NCI-H146 treated with DMSO at 0.1 percent for 48 hours (cell line): Measurements from ENCODE around the gene HIP1.
A peak's percentile ranks its signal among the peaks of the same experiment; 100 is the strongest.
"Not testable (repeated sequence)": the region's sequence is repeated elsewhere in the genome, so short reads cannot be mapped to it uniquely, and the experiment has no call there.

ENCODE experiments used
- DNase-seq: peaks from one replicate; lab custom pipeline; 2025; ENCODE audit not compliant: unreplicated experiment; lab: John Stamatoyannopoulos, UW

The HIP1 gene

DNA sequence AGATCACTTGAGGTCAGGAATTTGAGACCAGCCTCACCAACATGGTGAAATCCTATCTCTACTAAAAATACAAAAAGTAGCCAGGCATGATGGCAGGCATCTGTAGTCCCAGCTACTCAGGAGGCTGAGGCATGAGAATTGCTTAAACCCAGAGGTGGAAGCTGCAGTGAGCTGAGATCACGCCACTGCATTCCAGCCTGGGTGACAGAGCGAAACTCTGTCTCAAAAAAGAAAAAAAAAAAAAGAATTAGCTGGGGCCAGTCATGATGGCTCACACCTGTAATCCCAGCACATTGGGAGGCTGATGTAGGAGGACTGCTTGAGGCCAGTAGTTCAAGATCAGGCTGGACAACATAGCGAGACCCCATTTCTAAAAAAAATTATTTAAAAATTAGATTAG is 21.0 kb downstream of the HIP1 start:
- DNase-seq = not testable (repeated sequence)

DNA sequence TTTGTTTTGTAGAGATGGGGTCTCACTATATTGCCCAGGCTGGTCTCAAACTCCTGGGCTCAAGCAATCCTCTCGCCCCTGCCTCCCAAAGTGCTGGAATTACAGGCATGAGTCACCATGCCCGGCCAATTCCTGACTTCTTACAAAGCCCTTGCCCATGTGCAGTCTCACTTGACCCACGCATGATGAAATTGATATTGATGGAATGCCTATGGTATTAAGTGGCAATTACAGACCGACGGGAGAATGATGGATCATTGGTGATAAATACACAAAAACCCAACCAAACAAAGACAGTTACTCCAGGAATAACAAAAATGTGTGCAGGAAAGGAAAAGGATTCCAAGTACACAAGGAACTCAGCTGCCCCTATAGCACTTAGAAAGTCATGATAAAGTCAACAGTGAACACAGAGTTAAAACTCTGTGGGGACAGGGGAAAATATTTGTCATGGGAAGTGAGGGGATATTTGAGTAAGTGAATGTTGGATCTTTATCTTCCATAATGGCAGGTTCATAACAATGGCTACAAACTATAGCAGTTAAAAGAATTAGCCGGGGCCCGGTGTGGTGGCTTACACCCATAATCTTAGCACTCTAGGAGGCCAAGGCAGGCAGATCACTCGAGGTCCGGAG is 21.6 kb downstream of the HIP1 start:
- no peak for DNase-seq

DNA sequence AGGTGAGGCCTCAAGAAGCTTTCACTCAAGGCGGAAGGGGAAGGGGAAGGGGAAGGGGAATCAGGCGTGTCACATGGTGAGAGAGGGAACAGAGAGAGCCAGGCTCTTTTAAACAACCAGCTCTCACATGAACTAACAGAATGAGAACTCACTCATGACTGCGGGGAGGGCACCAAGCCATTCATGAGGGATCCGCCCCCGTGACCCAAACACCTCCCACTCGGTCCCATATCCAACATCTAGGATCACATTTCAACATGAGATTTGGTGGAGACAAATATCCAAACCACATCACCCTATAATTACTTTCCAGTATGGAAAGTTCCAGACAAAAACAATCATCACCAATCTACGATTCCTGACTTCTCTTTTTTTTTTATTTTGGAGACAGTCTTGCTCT is 22.9 kb downstream of the HIP1 start:
- DNase-seq = no peak

DNA sequence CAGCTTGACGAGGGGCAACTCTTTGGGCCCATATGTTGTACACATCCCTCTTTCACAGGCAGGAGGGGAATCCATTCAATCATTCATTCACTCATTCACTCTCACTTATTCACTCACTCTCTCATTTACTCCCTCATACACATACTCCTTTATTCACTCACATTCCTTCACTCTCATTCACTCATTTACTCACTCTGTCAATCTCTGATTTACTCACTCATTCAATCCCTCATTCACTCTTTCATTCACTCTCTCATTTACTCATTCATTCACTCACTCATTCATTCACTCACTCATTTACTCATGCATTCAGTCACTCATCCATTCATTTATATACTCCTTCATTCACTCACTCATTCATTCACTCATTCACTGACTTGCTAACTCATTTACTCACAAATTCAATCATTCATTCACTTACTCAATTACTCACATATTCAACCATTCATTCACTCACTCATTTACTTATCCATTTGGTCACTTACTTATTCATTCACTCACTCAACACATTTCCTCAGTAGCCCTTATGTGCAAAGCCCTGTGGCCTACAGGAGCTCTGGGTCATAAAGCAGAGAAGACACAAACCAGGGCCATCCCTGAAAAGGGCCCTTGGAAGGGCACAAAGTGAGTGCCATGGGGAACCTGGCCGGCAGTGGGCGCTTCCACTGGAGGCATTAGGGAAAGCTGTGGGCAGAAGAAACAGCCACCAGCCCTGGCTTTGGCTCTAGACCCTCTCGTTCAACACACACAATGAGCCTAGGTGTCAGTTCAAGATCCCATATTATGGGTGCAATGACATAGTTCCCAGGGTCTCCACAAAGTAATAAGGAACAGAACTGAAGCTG is 26.0 kb downstream of the HIP1 start:
- DNase-seq = no peak

DNA sequence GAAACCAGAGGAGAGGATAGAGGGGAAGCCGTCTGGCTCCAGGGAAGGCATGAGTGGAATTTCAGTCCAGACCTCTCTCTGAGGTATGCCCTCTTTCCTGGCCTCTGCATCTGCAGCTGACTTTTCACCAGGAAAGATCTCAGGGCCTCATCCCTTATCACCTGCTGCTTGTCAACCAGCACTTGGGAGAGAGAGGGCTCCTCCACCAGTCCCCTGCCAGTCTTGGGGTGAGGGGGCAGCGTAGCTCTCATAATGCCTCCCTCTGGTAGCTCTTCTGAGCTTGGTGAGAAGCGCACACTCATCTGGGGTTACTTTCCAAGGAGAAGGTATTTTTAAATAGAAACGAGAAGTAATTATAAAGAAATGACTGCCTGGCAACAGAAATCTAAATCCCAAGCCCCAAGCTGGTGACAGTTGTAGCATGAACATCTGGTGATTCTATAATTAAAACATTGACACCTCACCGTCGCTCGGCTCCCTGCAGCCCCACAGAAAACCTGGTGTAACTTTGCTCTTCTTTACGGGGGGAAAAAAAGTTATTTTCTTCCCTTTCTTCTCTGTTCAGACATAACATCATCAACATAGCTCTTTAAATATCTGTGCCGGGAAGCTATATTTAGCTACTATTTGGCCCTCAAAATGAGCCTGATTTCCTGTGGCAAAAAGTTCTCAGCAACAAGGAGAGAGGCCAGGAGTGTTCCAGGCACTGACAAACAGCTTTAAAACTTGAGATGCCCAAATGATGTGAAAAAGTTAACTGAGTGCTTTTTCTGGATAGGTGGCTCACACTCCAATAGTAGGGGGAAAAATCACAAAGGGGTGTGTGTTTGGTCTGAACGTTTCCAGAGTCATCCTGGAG is 26.9 kb downstream of the HIP1 start:
- DNase-seq = no peak

DNA sequence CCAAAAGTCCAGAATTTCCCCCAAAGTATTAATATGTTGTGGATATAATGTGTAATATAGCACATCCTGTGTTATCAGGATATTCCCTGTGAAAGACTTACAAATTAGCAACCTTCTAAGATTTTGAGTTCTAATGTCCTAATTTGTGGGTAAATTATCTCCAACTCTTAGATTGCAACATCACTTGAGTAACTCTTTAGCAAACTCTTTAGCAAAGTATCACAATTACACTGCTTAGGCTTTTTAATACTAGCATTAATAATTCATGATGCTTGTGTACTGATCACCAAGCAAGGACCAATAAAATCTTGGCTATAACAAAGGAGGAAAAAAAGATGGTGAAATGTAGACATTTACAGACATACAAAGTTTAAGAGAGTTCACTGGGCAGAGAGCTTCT is 27.7 kb downstream of the HIP1 start:
- DNase-seq = no peak

DNA sequence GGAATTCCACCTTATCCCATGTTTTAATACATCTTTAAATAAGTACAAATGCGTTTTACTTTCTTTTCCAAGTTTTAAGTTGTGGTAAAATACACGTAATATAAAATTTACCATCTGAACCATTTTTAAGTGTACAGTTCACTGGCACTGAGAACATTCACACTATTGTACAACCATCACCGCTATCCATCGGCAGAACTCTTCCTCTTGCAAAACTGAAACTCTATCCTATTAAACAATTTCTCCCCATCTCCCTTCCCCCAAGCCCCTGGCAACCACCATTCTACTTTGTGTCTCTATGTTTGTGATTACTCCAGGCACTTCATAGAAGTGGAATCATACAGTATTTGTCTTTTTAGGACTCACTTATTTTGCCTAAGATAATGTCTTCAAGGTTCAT is 33.8 kb downstream of the HIP1 start:
- DNase-seq = no peak

DNA sequence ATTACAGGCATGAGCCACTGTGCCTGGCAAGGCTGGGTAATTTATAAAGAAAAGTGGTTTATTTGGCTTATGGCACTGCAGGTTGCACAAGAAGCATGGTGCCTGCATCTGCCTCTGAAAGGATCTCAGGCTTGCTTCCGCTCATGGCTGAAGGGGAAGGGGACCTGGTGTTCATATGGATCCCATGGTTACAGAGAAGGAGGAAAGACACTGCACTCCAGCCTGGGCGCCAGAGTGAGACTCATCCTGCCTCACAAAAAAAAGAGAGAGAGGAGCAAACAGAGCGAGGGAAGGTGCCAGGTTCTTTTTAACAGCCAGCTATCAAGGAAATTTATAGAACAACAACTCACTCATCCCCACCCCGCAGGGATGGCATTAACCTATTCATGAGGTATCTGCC is 36.2 kb downstream of the HIP1 start:
- DNase-seq = no peak

DNA sequence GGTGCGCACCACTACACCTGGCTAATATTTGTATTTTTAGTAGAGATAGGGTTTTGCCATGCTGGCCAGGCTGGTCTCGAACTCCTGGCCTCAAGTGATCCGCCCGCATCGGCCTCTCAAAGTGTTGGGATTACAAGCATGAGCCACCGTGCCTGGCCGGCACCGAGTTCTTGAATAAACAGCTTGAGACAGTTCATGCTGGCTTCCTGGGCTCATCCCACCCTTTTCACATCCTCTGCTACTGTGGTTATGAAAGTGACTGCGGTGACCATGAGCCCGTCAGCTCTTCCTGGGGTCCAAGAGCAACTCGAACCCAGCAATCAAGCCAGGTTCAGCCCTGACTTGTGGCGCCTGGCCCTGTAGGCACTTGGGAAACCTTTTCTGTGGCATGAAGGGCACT is 38.7 kb downstream of the HIP1 start:
- DNase-seq = no peak

DNA sequence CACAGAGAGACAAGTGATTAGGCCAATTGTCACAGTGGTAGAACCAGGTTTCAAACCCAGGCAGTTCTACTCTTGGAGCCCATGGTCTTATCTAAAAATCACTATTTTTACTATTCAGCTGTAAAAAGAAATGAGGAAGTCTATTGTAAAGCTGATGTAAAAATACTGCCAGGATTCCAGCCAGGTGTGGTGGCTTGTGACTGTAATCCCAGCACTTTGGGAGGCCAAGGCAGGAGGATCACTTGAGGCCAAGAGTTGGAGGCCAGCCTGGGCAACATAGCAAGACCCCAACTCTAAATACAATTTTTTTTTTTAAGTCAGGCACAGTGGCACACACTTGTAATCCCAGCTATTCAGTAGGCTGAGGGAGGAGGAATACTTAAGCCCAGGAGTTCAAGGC is 40.4 kb downstream of the HIP1 start:
- no peak for DNase-seq

DNA sequence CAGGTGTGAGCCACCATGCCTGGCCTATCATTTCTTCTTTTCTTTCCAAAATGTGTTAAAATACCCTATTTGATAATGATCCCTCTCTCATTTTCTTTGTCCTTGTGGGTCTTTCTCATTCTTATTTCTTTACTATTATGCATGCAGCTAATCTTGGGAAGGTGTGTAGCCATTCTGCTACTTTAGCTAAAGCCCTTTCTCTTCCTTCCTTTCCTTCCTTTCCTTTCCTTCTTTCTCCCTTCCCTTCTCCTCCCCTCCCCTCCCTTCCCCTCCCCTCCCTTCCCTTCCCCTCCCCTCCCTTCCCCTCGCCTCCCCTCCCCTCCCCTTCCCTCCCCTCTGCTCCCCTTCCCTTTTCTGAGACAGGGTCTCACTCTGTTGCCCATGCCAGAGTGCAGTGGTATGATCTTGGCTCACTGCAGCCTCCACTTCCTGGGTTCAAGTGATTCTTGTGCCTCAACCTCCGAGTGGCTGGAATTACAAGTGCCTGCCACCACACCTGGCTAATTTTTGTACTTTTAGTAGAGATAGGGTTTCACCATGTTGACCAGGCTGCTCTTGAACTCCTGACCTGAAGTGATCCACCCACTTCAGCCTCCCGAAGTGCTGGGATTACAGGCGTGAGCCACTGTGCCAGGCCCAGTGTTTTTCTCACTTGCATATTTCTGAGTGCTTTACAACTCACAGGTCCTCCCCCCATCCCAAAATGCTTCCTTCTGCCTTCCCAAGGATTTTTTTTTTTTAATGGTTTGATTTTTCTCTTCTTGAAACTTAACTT is 42.3 kb downstream of the HIP1 start:
- DNase-seq = no peak

DNA sequence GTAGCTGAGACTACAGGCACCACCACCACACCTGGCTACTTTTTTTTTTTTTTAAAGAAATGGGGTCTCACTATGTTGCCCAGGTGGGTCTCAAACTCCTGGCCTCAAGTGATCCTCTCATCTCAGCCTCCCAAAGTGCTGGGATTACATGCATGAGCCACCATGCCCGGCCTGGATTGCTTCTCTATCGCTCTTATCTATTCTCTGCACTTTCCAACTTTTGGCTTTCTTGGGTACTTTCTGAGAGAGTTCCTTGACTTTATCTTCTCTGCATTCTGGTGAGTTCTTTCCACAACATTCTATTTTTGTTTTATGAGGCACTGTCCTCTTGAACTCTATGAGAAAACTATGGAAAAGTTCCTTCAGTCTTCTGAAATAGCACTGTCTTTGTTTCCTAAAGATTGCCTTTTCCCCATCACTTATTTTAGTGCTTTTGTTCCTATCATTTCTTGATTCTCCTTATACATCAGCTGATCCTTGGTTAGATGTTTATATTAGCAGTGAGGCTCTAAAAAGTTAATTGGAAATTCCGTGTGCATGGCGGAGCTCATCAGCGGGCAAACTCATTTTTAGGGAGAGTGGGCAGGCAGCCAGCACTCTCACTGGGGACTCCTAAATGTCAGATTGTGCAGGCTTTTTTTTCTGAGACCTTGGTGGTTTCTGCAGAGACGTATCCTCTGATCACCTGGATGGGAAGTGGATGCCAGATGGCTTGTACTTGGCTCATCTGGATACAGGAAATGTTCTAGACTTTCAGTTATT is 43.9 kb downstream of the HIP1 start:
- DNase-seq = no peak

DNA sequence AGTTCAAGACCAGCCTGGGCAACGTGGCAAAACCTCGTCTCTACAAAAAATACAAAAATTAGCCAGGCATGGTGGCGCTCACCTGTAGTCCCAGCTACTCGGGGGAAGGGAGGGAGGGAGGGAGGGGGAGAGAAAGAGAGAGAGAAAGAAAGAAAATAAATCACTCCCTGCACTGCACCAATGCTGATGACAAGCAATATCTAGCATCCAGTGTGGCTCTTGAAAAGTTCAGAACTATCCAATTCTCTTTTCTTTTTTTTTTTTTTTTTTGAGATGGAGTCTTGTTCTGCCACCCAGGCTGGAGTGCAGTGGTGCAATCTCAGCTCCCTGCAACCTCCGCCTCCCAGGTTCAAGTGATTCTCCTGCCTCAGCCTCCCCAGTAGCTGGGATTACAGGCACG is 45.1 kb downstream of the HIP1 start:
- not testable (repeated sequence) for DNase-seq

DNA sequence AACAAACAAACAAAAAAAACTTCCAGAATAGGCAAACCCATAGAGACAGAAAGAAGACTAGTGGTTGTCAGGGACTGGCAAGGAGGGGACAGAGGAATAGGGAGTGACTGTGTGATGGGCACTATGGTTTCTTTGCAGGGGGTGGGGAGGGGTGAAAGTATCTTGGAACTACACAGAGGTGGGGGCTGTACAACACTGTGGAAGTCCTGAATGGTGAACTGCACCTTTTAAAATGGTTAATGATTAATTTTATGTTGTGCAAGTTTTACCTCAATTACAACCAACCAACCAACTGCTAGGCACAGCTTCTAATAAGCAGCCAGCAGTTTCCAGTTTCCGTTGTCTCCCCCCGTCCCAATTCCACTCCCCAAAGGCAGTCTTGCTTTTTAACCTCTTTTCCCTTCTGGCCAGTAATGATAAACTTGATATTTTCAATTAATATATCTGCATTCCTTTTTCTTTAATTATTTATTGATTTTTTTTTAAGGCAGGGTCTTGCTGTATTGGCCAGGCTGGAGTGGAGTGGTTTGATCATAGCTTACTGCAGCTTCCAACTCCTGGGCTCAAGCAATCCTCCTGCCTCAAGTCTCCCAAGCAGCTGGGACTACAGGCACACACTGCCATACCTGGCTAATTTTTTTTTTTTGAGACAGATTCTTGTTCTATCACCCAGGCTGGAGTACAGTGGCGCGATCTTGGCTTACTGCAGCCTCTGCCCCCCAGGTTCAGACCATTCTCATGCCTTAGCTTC is 46.8 kb downstream of the HIP1 start:
- no peak for DNase-seq

DNA sequence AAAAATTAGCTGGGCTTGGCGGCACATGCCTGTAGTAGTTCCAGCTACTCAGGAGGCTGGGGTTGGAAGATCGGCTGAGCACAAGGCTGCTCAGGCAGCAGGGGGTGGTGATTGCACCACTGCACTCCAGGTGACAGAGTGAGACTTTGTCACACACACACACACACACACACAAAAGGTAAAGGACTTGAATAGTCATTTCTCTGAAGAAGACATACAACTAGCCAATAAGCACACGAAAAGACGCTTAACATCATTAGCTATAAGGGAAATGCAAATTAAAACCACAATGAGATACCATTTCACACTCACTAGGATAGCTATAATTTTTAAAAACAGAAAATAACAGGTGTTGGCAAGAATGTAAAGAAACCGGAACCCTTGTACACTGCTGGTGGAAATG is 48.6 kb downstream of the HIP1 start:
- DNase-seq = no peak

DNA sequence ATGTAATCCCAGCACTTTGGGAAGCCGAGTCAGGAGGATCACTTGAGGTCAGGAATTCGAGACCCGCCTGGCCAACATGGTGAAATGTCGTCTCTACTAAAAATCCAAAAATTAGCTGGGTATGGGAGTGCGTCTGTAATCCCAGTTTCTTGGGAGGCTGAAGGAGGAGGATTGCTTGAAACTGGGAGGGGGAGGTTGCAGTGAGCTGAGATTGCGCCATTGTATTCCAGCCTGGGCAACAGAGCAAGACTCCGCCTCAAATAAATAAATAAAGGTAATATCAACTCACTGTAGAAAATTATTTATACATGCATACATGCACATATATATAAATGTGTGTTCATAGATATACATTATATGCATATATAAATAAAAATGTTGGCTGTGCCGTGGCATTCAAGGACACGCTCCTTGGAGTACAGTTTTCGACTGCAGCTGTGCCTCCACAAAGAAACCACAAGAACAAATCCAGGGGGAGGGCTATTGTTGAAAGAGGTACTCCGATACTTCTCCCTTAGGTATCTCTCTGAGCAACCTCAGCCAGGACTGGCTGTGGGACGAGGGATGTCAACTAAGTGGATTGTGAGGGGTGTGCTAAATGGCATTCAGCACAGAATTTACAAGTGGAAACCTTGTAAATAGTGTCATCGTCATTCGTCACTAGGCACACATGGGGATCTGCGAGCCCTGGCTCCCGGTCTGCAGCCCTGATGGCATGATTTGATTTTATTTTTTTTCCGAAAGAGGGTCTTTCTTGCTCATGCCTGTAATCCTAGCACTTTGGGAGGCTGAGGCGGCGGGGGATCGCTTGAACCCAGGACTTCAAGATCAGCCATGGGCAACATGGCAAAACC is 49.3 kb downstream of the HIP1 start:
- DNase-seq = no peak

DNA sequence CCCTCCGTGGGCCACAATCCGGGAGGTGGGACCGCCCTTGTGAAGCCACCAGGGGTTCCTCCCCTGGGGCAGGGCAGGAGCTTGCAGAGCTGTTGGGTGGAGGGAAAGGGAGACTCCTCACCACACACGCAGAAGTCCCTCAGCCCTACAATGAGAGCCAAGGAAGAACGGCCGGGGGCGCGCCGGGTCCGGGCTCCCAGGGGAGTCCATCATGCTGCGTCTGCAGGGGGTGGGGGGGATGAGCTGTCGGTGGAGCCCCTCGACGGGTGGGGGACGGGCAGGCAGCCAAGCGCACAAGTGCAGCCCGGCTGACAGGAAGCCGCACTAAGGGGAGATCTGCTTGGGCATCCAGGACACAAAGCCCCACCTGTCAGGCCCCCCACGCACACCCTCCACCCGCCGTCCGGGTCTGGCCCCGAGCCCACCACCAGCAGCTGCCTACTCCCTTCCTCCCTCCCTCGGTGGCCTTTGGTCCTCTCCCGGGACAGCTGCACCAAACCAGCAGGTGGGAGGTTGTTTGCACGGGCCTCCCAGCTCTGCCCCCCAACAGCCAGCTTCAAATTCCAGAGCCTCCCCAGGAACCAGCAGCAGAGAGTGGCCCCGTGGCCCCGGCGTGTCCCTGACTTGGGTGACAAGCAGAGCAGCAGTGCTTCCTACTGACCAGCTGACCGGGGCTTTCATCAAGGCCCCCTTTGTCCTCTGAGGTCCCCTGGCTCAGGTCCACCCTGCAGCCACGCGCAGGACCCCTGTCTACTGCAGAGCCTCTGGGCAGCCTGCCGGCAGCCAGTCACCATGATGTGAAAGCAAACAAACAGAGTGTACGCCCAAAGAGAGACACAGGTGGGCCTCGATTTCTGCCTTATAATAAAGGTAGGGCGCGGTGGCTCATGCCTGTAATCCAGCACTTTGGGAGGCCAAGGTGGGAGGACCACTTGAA is 50.3 kb downstream of the HIP1 start:
- peak; percentile 73 for DNase-seq
